ENCODE results near the gene SGF29.

SGF29 gene

DNA sequence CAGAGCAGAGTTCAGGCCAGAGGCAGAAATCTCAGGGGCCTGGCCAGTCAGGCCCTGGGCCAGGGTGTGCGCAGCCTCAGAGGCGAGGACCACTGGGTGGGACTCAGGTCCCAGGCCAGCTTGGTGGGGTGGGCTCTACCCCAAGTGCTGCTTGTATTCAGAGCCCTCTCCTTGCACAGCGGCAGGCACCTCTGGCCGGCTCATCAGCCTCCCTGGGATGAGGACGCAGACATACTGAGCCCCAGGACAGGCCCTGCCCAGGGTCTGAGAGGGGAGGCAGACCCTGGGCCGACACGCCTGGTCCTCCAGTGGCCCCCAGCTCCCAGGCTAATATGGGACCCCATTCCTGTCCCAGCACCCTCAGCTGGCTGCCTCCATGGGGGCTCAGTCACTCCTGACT is 39.5 kb upstream of the SGF29 start:
- no peak overlapping the region for H3K4me3 ChIP-seq (ENCODE audit: low read depth in 1 of 2, low read length in 2 of 2)
- H2AFZ ChIP-seq (ENCODE audit: low read depth, low read length): no peak overlapping the region
- H3K79me2 ChIP-seq (ENCODE audit: insufficient read depth, low read length): no peaks in the 10 kb centered on the region
- no peak overlapping the region for H3K27ac ChIP-seq (ENCODE audit: low read length)
- no peak for ATAC-seq (ENCODE audit: insufficient read depth, low read depth)
- TF ChIP-seq EZH2 (IDR thresholded peaks at IDR 0.05; ENCODE audit: borderline replicate concordance, low read depth, low read length, severe bottlenecking): no peak
- TF ChIP-seq, protein P1, sequence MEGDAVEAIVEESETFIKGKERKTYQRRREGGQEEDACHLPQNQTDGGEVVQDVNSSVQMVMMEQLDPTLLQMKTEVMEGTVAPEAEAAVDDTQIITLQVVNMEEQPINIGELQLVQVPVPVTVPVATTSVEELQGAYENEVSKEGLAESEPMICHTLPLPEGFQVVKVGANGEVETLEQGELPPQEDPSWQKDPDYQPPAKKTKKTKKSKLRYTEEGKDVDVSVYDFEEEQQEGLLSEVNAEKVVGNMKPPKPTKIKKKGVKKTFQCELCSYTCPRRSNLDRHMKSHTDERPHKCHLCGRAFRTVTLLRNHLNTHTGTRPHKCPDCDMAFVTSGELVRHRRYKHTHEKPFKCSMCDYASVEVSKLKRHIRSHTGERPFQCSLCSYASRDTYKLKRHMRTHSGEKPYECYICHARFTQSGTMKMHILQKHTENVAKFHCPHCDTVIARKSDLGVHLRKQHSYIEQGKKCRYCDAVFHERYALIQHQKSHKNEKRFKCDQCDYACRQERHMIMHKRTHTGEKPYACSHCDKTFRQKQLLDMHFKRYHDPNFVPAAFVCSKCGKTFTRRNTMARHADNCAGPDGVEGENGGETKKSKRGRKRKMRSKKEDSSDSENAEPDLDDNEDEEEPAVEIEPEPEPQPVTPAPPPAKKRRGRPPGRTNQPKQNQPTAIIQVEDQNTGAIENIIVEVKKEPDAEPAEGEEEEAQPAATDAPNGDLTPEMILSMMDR (IDR thresholded peaks at IDR 0.05; ENCODE audit: borderline replicate concordance, extremely low read depth, low read length, poor library complexity, severe bottlenecking): no peak
- H3K4me1 ChIP-seq (ENCODE audit: insufficient read depth, low read length): no peaks in the 10 kb centered on the region
- no peaks in the 10 kb centered on the region for H3K27me3 ChIP-seq (ENCODE audit: insufficient read depth, low read length, poor library complexity)
- H4K20me1 ChIP-seq (ENCODE audit: insufficient read depth, low read length): no peaks in the 10 kb centered on the region
- no peak overlapping the region for H3K4me2 ChIP-seq (ENCODE audit: insufficient read depth, low read length)
- H3K36me3 ChIP-seq (ENCODE audit: insufficient read depth, low read length): no peaks in the 10 kb centered on the region
- H3K9me3 ChIP-seq (ENCODE audit: insufficient read depth, low read length, severe bottlenecking): no peaks in the 10 kb centered on the region
- no peak overlapping the region for H3K9ac ChIP-seq (ENCODE audit: low read depth, low read length)
- DNase-seq: no peak

DNA sequence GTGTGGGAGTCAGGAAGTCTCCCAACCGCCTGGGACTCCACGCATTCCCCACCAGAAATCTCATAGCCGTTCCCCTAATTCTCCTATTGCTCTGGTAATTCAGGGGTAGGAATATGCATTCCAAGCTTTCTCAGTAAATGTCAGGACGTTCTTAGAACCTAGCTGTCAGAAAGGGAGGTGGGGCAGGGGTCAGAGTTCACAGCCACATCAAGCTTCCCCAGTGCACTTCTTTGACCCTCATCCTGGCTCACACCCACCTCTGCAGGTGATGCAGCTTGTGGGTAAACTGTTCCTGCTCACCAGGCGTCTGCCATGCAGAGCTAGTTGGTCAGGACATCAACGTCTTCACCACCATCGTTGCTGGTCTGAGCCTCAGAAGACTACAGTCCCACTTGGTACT is 33.0 kb upstream of the SGF29 start:
- no peaks in the 10 kb centered on the region for H4K20me1 ChIP-seq (ENCODE audit: insufficient read depth, low read length)
- no peak overlapping the region for H3K4me2 ChIP-seq (ENCODE audit: insufficient read depth, low read length)
- no peak for ATAC-seq (ENCODE audit: insufficient read depth, low read depth)
- no peaks in the 10 kb centered on the region for H3K36me3 ChIP-seq (ENCODE audit: insufficient read depth, low read length)
- no peak overlapping the region for H3K4me3 ChIP-seq (ENCODE audit: low read depth in 1 of 2, low read length in 2 of 2)
- no peak for TF ChIP-seq EZH2 (IDR thresholded peaks at IDR 0.05; ENCODE audit: borderline replicate concordance, low read depth, low read length, severe bottlenecking)
- TF ChIP-seq, protein P1 (IDR thresholded peaks at IDR 0.05; ENCODE audit: borderline replicate concordance, extremely low read depth, low read length, poor library complexity, severe bottlenecking): no peak
- H3K9me3 ChIP-seq (ENCODE audit: insufficient read depth, low read length, severe bottlenecking): no peaks in the 10 kb centered on the region
- no peak overlapping the region for H3K9ac ChIP-seq (ENCODE audit: low read depth, low read length)
- no peaks in the 10 kb centered on the region for H3K4me1 ChIP-seq (ENCODE audit: insufficient read depth, low read length)
- H2AFZ ChIP-seq (ENCODE audit: low read depth, low read length): no peak overlapping the region
- no peak overlapping the region for H3K27ac ChIP-seq (ENCODE audit: low read length)
- H3K79me2 ChIP-seq (ENCODE audit: insufficient read depth, low read length): no peaks in the 10 kb centered on the region
- no peak for DNase-seq
- no peaks in the 10 kb centered on the region for H3K27me3 ChIP-seq (ENCODE audit: insufficient read depth, low read length, poor library complexity)

DNA sequence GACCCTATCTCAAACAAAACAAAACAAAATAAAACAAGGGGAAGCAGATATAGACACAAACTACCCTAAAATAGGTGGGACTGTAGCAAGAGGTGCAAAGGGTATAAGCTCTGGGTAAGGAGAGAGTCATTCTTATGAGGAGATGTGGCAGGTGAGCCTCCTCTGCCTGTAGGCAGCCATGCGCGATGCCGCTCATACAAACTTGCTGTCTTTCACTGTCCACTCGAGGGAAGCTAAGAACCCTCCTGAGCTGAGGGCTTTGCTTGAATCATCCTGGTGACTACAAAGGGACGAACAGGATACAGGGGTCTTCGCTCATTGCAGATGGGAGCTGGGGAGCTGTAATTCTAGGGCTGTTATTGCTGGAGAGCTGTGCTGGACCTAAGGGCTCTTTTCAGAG is 32.3 kb upstream of the SGF29 start:
- Histone ChIP-seq H3K4me1 (ENCODE audit: insufficient read depth, low read length) (no peaks in the 10 kb centered on the region), H3K27ac (ENCODE audit: low read length) (no peak overlapping the region), H3K79me2 (ENCODE audit: insufficient read depth, low read length) (no peaks in the 10 kb centered on the region), H3K36me3 (ENCODE audit: insufficient read depth, low read length) (no peaks in the 10 kb centered on the region), H3K27me3 (ENCODE audit: insufficient read depth, low read length, poor library complexity) (no peaks in the 10 kb centered on the region), H3K4me2 (ENCODE audit: insufficient read depth, low read length) (no peak overlapping the region), H2AFZ (ENCODE audit: low read depth, low read length) (no peak overlapping the region), H3K4me3 (ENCODE audit: low read depth in 1 of 2, low read length in 2 of 2) (no peak overlapping the region), H4K20me1 (ENCODE audit: insufficient read depth, low read length) (no peaks in the 10 kb centered on the region), H3K9ac (ENCODE audit: low read depth, low read length) (no peak overlapping the region), H3K9me3 (ENCODE audit: insufficient read depth, low read length, severe bottlenecking) (no peaks in the 10 kb centered on the region)
- TF ChIP-seq, protein P1 (IDR thresholded peaks at IDR 0.05; ENCODE audit: borderline replicate concordance, extremely low read depth, low read length, poor library complexity, severe bottlenecking): no peak
- no peak for TF ChIP-seq EZH2 (IDR thresholded peaks at IDR 0.05; ENCODE audit: borderline replicate concordance, low read depth, low read length, severe bottlenecking)
- ATAC-seq (ENCODE audit: insufficient read depth, low read depth) (no peak), DNase-seq (no peak)

DNA sequence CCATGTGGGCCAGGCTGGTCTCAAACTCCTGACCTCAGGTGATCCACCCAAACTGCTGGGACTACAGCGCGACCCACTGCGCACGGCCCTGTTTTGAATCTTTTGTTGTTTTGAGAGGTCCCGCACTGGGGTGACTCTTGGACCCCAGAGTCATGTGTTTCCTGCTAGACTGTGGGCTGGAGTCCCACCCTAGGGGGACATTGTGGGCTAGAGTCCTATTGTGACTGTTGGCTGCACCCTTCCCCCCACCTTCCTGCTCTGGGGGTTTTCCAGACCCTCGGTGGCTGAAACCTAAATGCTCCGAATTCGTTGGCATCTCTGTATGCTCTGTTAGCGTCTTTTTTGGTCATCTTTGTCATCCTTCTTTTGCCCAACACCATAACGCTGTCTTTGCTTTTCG is 30.9 kb upstream of the SGF29 start:
- H3K4me2 ChIP-seq (ENCODE audit: insufficient read depth, low read length): no peak overlapping the region
- H2AFZ ChIP-seq (ENCODE audit: low read depth, low read length): no peak overlapping the region
- ATAC-seq (ENCODE audit: insufficient read depth, low read depth) (no peak), DNase-seq (no peak)
- no peaks in the 10 kb centered on the region for H3K4me1 ChIP-seq (ENCODE audit: insufficient read depth, low read length)
- H3K27me3 ChIP-seq (ENCODE audit: insufficient read depth, low read length, poor library complexity): no peaks in the 10 kb centered on the region
- H4K20me1 ChIP-seq (ENCODE audit: insufficient read depth, low read length): no peaks in the 10 kb centered on the region
- H3K79me2 ChIP-seq (ENCODE audit: insufficient read depth, low read length): no peaks in the 10 kb centered on the region
- no peak overlapping the region for H3K4me3 ChIP-seq (ENCODE audit: low read depth in 1 of 2, low read length in 2 of 2)
- H3K9me3 ChIP-seq (ENCODE audit: insufficient read depth, low read length, severe bottlenecking): no peaks in the 10 kb centered on the region
- TF ChIP-seq EZH2 (IDR thresholded peaks at IDR 0.05; ENCODE audit: borderline replicate concordance, low read depth, low read length, severe bottlenecking): no peak
- TF ChIP-seq, protein P1 (IDR thresholded peaks at IDR 0.05; ENCODE audit: borderline replicate concordance, extremely low read depth, low read length, poor library complexity, severe bottlenecking): no peak
- no peak overlapping the region for H3K27ac ChIP-seq (ENCODE audit: low read length)
- no peak overlapping the region for H3K9ac ChIP-seq (ENCODE audit: low read depth, low read length)
- no peaks in the 10 kb centered on the region for H3K36me3 ChIP-seq (ENCODE audit: insufficient read depth, low read length)

All from DND-41 (cell line).